ENCODE measurements around the gene CAPG.
"Not testable (repeated sequence)": the region's sequence is repeated elsewhere in the genome, so short reads cannot be mapped to it uniquely, and the experiment has no call there.

Gene CAPG

DNA sequence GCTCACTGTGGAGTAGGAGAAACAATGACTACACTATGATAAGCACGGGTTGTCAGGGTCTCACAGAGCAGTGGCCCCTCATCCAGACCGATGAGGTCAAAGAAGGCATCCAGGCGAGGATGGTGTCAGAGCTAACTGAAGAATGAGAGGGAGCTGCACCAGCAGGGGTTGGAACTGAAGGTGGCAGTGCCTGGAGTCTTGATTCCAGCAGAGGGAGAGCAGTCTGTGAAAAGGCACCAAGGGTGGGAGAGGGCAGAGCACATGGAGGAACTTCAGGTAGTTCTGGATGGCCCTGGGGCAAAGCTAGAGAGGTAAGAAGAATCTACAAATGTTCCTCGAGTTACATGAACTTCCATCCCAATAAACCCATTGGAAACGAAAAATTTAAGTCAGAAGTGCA lies 43.0 kb downstream of the CAPG start:
- Histone ChIP-seq H3K36me3 (ENCODE audit: control insufficient read depth in 2 of 2, insufficient read depth in 2 of 2, low read length in 2 of 2) (peaks cover 11 to 16% of the 10 kb centered on the region in 2 donors), H3K27ac (ENCODE audit: low read depth in 2 of 2, low read length in 2 of 2) (no peak overlapping the region), H3K9me3 (ENCODE audit: control insufficient read depth in 2 of 2, low read length in 2 of 2) (no peaks in the 10 kb centered on the region), H3K4me3 (ENCODE audit: low read length in 2 of 2) (no peak overlapping the region), H3K4me1 (ENCODE audit: control insufficient read depth in 2 of 2, insufficient read depth in 2 of 2, low read length in 2 of 2) (peaks cover 0 to 3% of the 10 kb centered on the region in 2 donors), H3K27me3 (ENCODE audit: control insufficient read depth in 2 of 2, insufficient read depth in 2 of 2, low read length in 2 of 2) (no peaks in the 10 kb centered on the region), H3K9ac (ENCODE audit: low read depth in 1 of 2, low read length in 2 of 2) (no peak overlapping the region)

DNA sequence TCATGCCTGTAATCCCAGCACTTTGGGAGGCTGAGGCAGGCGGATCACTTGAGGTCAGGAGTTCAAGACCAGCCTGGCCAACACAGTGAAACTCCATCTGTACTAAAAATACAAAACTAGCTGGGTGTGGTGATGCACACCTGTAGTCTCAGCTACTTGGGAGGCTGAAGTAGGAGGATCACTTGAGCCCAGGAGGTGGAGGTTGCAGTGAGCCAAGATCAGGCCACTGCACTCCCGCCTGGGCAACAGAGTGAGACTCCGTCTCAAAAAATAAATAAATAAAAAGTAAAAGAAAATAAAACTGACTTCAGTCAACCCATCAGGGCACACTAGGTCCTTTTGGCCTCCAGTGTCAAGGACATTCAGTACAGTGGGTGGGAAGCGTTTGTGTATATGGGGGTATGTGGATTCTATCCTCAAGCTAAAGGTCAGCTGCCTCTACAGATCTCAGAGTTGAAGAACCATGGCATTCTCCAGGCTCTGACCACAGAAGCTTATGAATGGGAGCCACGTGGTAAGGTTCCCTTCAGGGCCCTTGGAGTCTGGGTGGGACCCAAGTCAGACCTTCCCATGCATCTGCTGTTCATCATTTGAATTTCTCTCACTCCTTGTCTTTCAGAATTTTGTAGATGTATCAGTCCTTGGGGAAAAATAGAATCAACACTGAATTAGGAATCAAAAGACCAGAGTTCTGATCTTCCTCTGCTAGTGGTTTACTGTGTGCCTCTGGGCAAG lies 47.3 kb downstream of the CAPG start:
- peaks cover 20 to 25% of the 10 kb centered on the region in 2 donors for H3K36me3 ChIP-seq (ENCODE audit: control insufficient read depth in 2 of 2, insufficient read depth in 2 of 2, low read length in 2 of 2)
- H3K4me1 ChIP-seq (ENCODE audit: control insufficient read depth in 2 of 2, insufficient read depth in 2 of 2, low read length in 2 of 2); H3K9me3 ChIP-seq (ENCODE audit: control insufficient read depth in 2 of 2, low read length in 2 of 2); H3K9ac ChIP-seq (ENCODE audit: low read depth in 1 of 2, low read length in 2 of 2); H3K4me3 ChIP-seq (ENCODE audit: low read length in 2 of 2); H3K27ac ChIP-seq (ENCODE audit: low read depth in 2 of 2, low read length in 2 of 2); H3K27me3 ChIP-seq (ENCODE audit: control insufficient read depth in 2 of 2, insufficient read depth in 2 of 2, low read length in 2 of 2): not testable (repeated sequence)

GRCh38 chr2:85357736-85358135 lies 52.4 kb downstream of the CAPG start:
- Histone ChIP-seq H3K27ac (ENCODE audit: low read depth in 2 of 2, low read length in 2 of 2) (no peak overlapping the region), H3K4me3 (ENCODE audit: low read length in 2 of 2) (no peak overlapping the region), H3K9ac (ENCODE audit: low read depth in 1 of 2, low read length in 2 of 2) (no peak overlapping the region), H3K4me1 (ENCODE audit: control insufficient read depth in 2 of 2, insufficient read depth in 2 of 2, low read length in 2 of 2) (peaks cover 11 to 16% of the 10 kb centered on the region in 2 donors), H3K36me3 (ENCODE audit: control insufficient read depth in 2 of 2, insufficient read depth in 2 of 2, low read length in 2 of 2) (peaks cover 19 to 20% of the 10 kb centered on the region in 2 donors), H3K27me3 (ENCODE audit: control insufficient read depth in 2 of 2, insufficient read depth in 2 of 2, low read length in 2 of 2) (no peaks in the 10 kb centered on the region), H3K9me3 (ENCODE audit: control insufficient read depth in 2 of 2, low read length in 2 of 2) (no peaks in the 10 kb centered on the region)

- no peaks in the 10 kb centered on the region for H3K27me3 ChIP-seq (ENCODE audit: control insufficient read depth in 2 of 2, insufficient read depth in 2 of 2, low read length in 2 of 2)
- H3K4me1 ChIP-seq (ENCODE audit: control insufficient read depth in 2 of 2, insufficient read depth in 2 of 2, low read length in 2 of 2): peaks cover 13 to 16% of the 10 kb centered on the region in 2 donors
- H3K27ac ChIP-seq (ENCODE audit: low read depth in 2 of 2, low read length in 2 of 2): no peak overlapping the region
- no peak overlapping the region for H3K9ac ChIP-seq (ENCODE audit: low read depth in 1 of 2, low read length in 2 of 2)
- H3K4me3 ChIP-seq (ENCODE audit: low read length in 2 of 2): no peak overlapping the region
- H3K36me3 ChIP-seq (ENCODE audit: control insufficient read depth in 2 of 2, insufficient read depth in 2 of 2, low read length in 2 of 2): peaks cover 17 to 18% of the 10 kb centered on the region in 2 donors
- no peaks in the 10 kb centered on the region for H3K9me3 ChIP-seq (ENCODE audit: control insufficient read depth in 2 of 2, low read length in 2 of 2)
Observed at GRCh38 chr2:85356186-85356585, 54.0 kb downstream of the CAPG start.

DNA sequence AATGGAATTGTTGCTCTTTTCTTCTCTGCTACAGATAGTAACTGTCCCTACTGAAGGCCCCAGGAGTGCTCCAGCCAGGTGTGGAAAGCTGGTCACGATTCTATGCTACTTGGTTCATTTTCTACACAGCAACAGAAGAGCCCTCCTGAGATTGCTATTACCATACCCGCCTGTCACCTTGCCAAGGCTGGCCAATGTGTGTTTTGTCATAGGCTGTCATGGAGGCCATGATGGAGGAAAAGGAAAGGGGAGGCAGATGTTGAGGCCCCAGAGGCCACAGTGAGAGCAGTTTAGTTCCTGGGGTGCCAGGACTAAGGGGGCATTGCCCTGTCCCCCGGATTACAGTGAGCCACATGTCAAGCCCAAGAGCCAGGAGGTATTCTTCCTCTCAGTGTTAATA lies 54.6 kb downstream of the CAPG start:
- peak overlapping the region in 1 of 2 donors; percentile 96 for H3K27ac ChIP-seq (ENCODE audit: low read depth in 2 of 2, low read length in 2 of 2)
- H3K36me3 ChIP-seq (ENCODE audit: control insufficient read depth in 2 of 2, insufficient read depth in 2 of 2, low read length in 2 of 2): peaks cover 23 to 25% of the 10 kb centered on the region in 2 donors
- H3K9ac ChIP-seq (ENCODE audit: low read depth in 1 of 2, low read length in 2 of 2): peak overlapping the region; percentile 94
- H3K4me3 ChIP-seq (ENCODE audit: low read length in 2 of 2): peak overlapping the region; percentile 97 to 100
- peaks cover 13 to 16% of the 10 kb centered on the region in 2 donors for H3K4me1 ChIP-seq (ENCODE audit: control insufficient read depth in 2 of 2, insufficient read depth in 2 of 2, low read length in 2 of 2)
- no peaks in the 10 kb centered on the region for H3K27me3 ChIP-seq (ENCODE audit: control insufficient read depth in 2 of 2, insufficient read depth in 2 of 2, low read length in 2 of 2)
- H3K9me3 ChIP-seq (ENCODE audit: control insufficient read depth in 2 of 2, low read length in 2 of 2): no peaks in the 10 kb centered on the region

DNA sequence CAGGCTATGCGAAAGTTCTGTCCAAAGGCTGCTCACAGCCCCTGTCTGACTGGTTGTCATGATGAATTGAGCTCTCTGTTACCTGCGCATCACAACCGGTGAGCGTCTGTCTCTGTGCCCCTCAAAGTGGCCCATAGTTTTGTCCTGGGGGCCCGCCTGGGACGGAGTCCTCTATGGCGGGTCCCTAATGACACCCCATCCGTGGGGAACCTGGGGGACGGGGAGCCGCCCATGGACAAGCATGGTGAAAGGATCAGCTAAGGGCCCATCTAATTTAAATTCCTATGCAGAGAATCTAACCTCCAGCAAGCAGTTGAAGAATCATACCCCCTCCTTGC lies 55.1 kb downstream of the CAPG start:
- peaks cover 27 to 30% of the 10 kb centered on the region in 2 donors for H3K36me3 ChIP-seq (ENCODE audit: control insufficient read depth in 2 of 2, insufficient read depth in 2 of 2, low read length in 2 of 2)
- H3K4me1 ChIP-seq (ENCODE audit: control insufficient read depth in 2 of 2, insufficient read depth in 2 of 2, low read length in 2 of 2): peaks cover 13 to 16% of the 10 kb centered on the region in 2 donors

GRCh38 chr2:85354286-85355072 lies 55.7 kb downstream of the CAPG start, which contains the start of the genes ELMOD3 and RETSAT:
TSS of gene ELMOD3 (plus strand) at chr2:85354769. CDS start at chr2:85357199, 2,430 bp downstream.
TSS of gene RETSAT (minus strand) at chr2:85354528. CDS start at chr2:85354507, 21 bp downstream.
- Histone ChIP-seq H3K9ac (ENCODE audit: low read depth in 1 of 2, low read length in 2 of 2) (peak within 1 kb of the TSS; percentile 94 to 96), H3K4me1 (ENCODE audit: control insufficient read depth in 2 of 2, insufficient read depth in 2 of 2, low read length in 2 of 2) (peaks cover 13 to 16% of the 10 kb centered on the region in 2 donors), H3K27ac (ENCODE audit: low read depth in 2 of 2, low read length in 2 of 2) (peak within 1 kb of the TSS; percentile 92 to 96), H3K9me3 (ENCODE audit: control insufficient read depth in 2 of 2, low read length in 2 of 2) (no peaks in the 10 kb centered on the region), H3K27me3 (ENCODE audit: control insufficient read depth in 2 of 2, insufficient read depth in 2 of 2, low read length in 2 of 2) (no peaks in the 10 kb centered on the region), H3K36me3 (ENCODE audit: control insufficient read depth in 2 of 2, insufficient read depth in 2 of 2, low read length in 2 of 2) (peaks cover 30 to 35% of the 10 kb centered on the region in 2 donors), H3K4me3 (ENCODE audit: low read length in 2 of 2) (peak within 1 kb of the TSS; percentile 97 to 100)

More for the DNA sequence above, 55.1 kb downstream of the CAPG start:
- no peaks in the 10 kb centered on the region for H3K27me3 ChIP-seq (ENCODE audit: control insufficient read depth in 2 of 2, insufficient read depth in 2 of 2, low read length in 2 of 2)
- H3K4me3 ChIP-seq (ENCODE audit: low read length in 2 of 2): peak overlapping the region; percentile 97 to 100
- H3K27ac ChIP-seq (ENCODE audit: low read depth in 2 of 2, low read length in 2 of 2): peak overlapping the region; percentile 79 to 96
- H3K9me3 ChIP-seq (ENCODE audit: control insufficient read depth in 2 of 2, low read length in 2 of 2): no peaks in the 10 kb centered on the region
- peak overlapping the region; percentile 94 for H3K9ac ChIP-seq (ENCODE audit: low read depth in 1 of 2, low read length in 2 of 2)

GRCh38 chr2:85353876-85354285 lies 56.3 kb downstream of the CAPG start:
- Histone ChIP-seq H3K27ac (ENCODE audit: low read depth in 2 of 2, low read length in 2 of 2) (peak overlapping the region; percentile 92 to 96), H3K9ac (ENCODE audit: low read depth in 1 of 2, low read length in 2 of 2) (peak overlapping the region; percentile 94 to 96), H3K4me1 (ENCODE audit: control insufficient read depth in 2 of 2, insufficient read depth in 2 of 2, low read length in 2 of 2) (peaks cover 13 to 16% of the 10 kb centered on the region in 2 donors), H3K9me3 (ENCODE audit: control insufficient read depth in 2 of 2, low read length in 2 of 2) (no peaks in the 10 kb centered on the region), H3K27me3 (ENCODE audit: control insufficient read depth in 2 of 2, insufficient read depth in 2 of 2, low read length in 2 of 2) (no peaks in the 10 kb centered on the region), H3K36me3 (ENCODE audit: control insufficient read depth in 2 of 2, insufficient read depth in 2 of 2, low read length in 2 of 2) (peaks cover 36 to 40% of the 10 kb centered on the region in 2 donors), H3K4me3 (ENCODE audit: low read length in 2 of 2) (peak overlapping the region; percentile 97 to 100)

- H3K36me3 ChIP-seq (ENCODE audit: control insufficient read depth in 2 of 2, insufficient read depth in 2 of 2, low read length in 2 of 2): peaks cover 64 to 72% of the 10 kb centered on the region in 2 donors
Observed at GRCh38 chr2:85347599-85347998, 62.6 kb downstream of the CAPG start.

More at GRCh38 chr2:85347599-85347998, 62.6 kb downstream of the CAPG start:
- no peak overlapping the region for H3K27ac ChIP-seq (ENCODE audit: low read depth in 2 of 2, low read length in 2 of 2)
- no peaks in the 10 kb centered on the region for H3K27me3 ChIP-seq (ENCODE audit: control insufficient read depth in 2 of 2, insufficient read depth in 2 of 2, low read length in 2 of 2)
- H3K9ac ChIP-seq (ENCODE audit: low read depth in 1 of 2, low read length in 2 of 2): no peak overlapping the region
- no peaks in the 10 kb centered on the region for H3K9me3 ChIP-seq (ENCODE audit: control insufficient read depth in 2 of 2, low read length in 2 of 2)
- peaks cover 0 to under 1% of the 10 kb centered on the region in 2 donors for H3K4me1 ChIP-seq (ENCODE audit: control insufficient read depth in 2 of 2, insufficient read depth in 2 of 2, low read length in 2 of 2)
- H3K4me3 ChIP-seq (ENCODE audit: low read length in 2 of 2): no peak overlapping the region
